Hepatocyte (in vitro differentiated cells): ENCODE measurements around the gene CSNK1D. TPM values are rescaled to one million over a fixed set of nuclear protein-coding genes. Genes with fewer than 3 reads are reported as not detected.

Experiments
- DNase-seq: peaks from one replicate; pipeline ENCODE4 v3.0.0-alpha.2; 2016; ENCODE audit warnings: low spot score
- H2AFZ ChIP-seq: fragments of 200-600 bp; sonication (generic); 2 replicates; pipeline ENCODE4 v1.6.0; 2016; ENCODE audit warnings: antibody characterized with exemption, mild to moderate bottlenecking
- H3K27ac ChIP-seq: fragments of 200-600 bp; sonication (generic); 2 replicates; pipeline ENCODE4 v1.5.1; 2016; ENCODE audit warnings: mild to moderate bottlenecking
- H3K27me3 ChIP-seq: fragments of 200-600 bp; sonication (generic); 2 replicates; pipeline ENCODE4 v1.6.1; 2016
- H3K36me3 ChIP-seq: fragments of 200-600 bp; sonication (generic); replicated peaks from 2 replicates; pipeline ENCODE4 v1.5.1; 2016; ENCODE audit warnings: low read depth; ENCODE audit not compliant: insufficient read depth
- H3K4me1 ChIP-seq: fragments of 200-600 bp; sonication (generic); 2 replicates; pipeline ENCODE4 v1.5.1; 2016; ENCODE audit warnings: mild to moderate bottlenecking, moderate library complexity; ENCODE audit not compliant: insufficient read depth
- H3K4me2 ChIP-seq: fragments of 200-600 bp; sonication (generic); 2 replicates; pipeline ENCODE4 v1.6.0; 2016
- H3K4me3 ChIP-seq: fragments of 200-600 bp; sonication (generic); 2 replicates; pipeline ENCODE4 v1.5.1; 2016; ENCODE audit warnings: mild to moderate bottlenecking
- H3K79me2 ChIP-seq: fragments of 200-600 bp; sonication (generic); 2 replicates; pipeline ENCODE4 v1.6.0; 2017; ENCODE audit warnings: mild to moderate bottlenecking
- H3K9me2 ChIP-seq: fragments of 200-600 bp; sonication (generic); replicated peaks from 2 replicates; pipeline ENCODE4 v1.6.0; 2017; ENCODE audit warnings: mild to moderate bottlenecking; ENCODE audit not compliant: insufficient read depth
- H3K9me3 ChIP-seq: fragments of 200-600 bp; sonication (generic); 2 replicates; pipeline ENCODE4 v1.5.1; 2016; ENCODE audit warnings: low read depth, mild to moderate bottlenecking
- H4K20me1 ChIP-seq: fragments of 200-600 bp; sonication (generic); 2 replicates; pipeline ENCODE4 v1.6.0; 2016; ENCODE audit warnings: mild to moderate bottlenecking; ENCODE audit not compliant: insufficient read depth, poor library complexity, severe bottlenecking
- CTCF ChIP-seq: fragments of 200-600 bp; sonication (generic); IDR thresholded peaks from 2 replicates; pipeline ENCODE4 v1.5.1; 2016; ENCODE audit warnings: antibody characterized with exemption, mild to moderate bottlenecking; ENCODE audit not compliant: poor library complexity
- EZH2 ChIP-seq: fragments of 200-600 bp; sonication (generic); IDR thresholded peaks from 2 replicates; pipeline ENCODE4 v1.6.1; 2016; ENCODE audit warnings: antibody characterized with exemption, mild to moderate bottlenecking, borderline replicate concordance
- EZH2phosphoT487 ChIP-seq: fragments of 200-600 bp; sonication (generic); IDR thresholded peaks from one replicate; pipeline ENCODE4 v1.6.1; 2018; ENCODE audit warnings: antibody characterized with exemption, mild to moderate bottlenecking, low read depth, moderate library complexity; ENCODE audit not compliant: unreplicated experiment, severe bottlenecking
- WGBS: methylation state at CpG from one replicate; pipeline ENCODE4 v1.1.6; 2016; ENCODE audit warnings: low lambda C conversion rate; ENCODE audit errors: missing lambda C conversion rate; 5-methylcytosine and 5-hydroxymethylcytosine counted together
- polyA plus RNA-seq: library from polyadenylated mRNA; unstranded; fragments of >200 nt; fragmentation: Nextera tagmentation; extraction: Ambion mirVana; gene quantifications from 2 replicates; pipeline ENCODE4 v1.2.1, GENCODE V29; 2016
- total RNA-seq: library from RNA; depleted of rRNA; stranded (reverse); fragments of >200 nt; gene quantifications from 2 replicates; pipeline ENCODE4 v1.2.3, GENCODE V29; 2014

The CSNK1D gene
- total and polyA plus RNA-seq, 2 experiments from 2014 or later = 72.5 to 152 TPM

DNA sequence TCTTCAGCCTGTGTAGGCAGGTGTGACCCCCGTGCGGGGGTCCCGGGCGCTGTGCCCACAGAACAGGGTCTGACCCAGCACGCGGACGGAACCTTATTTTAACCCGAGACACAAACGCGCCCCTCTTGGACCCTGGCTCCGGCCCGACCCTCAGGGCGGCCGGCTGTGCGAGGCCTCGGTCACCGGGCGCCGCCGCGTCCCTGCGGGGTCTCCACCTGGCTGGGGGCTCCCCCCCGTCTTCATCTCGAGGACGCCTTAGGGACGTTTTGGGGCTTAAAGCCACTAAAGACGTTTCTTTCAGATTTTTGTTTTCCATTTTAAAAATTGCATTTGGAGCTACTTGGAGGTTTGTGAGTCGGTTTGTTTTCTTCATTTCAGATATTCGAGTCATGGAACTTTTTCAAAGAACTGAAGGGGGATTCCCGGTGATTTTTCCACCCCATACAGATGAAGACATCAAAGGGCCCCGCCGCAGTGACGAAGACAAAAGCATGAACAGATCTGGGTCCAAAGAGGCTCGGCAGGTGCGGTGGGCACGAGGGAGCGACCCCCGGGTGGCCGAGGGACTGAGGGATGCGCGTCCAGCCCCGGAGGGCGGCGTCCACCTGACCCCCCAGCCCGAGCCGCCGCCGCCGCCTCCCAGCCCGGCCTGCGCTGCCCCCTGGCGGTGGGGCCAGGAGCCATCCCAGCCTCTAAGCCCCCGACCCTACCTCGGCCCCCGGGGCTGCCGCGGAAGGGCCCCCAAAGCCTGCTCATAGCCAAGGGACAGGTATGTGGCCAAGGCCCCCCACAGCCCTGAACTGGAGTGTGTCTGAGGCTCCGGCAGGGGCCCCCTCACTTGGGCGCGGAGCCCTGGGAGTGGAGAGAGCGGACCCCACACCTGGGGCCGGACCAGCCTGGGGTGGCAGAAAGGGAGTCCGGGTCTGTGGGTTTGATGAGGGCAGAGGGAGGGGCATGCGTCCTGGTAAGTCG, 47.7 kb upstream of the CSNK1D start:
- no peaks in the 10 kb centered on the region for H3K36me3 ChIP-seq

GRCh38 chr17:82320140-82320840, 46.8 kb upstream of the CSNK1D start:
- Histone ChIP-seq H4K20me1 (no peaks in the 10 kb centered on the region), H3K9me3 (no peaks in the 10 kb centered on the region), H3K79me2 (no peaks in the 10 kb centered on the region), H3K9me2 (no peaks in the 10 kb centered on the region), H3K27ac (no peak overlapping the region), H3K4me2 (no peak overlapping the region), H3K27me3 (no peaks in the 10 kb centered on the region), H3K4me3 (no peak overlapping the region), H2AFZ (no peak overlapping the region), H3K36me3 (no peaks in the 10 kb centered on the region), H3K4me1 (peaks cover 3% of the 10 kb centered on the region)
- TF ChIP-seq CTCF = no peak
- TF ChIP-seq EZH2phosphoT487 = no peak
- no peak for TF ChIP-seq EZH2
- no peak for DNase-seq
- 79% methylated on average over 20 of the region's 26 CpGs for WGBS

More for the DNA sequence above, 47.7 kb upstream of the CSNK1D start:
- Histone ChIP-seq H3K9me3 (no peaks in the 10 kb centered on the region), H3K27me3 (no peaks in the 10 kb centered on the region), H3K4me1 (no peaks in the 10 kb centered on the region), H4K20me1 (no peaks in the 10 kb centered on the region), H3K27ac (no peak overlapping the region), H2AFZ (no peak overlapping the region), H3K4me2 (peak overlapping the region; percentile 60), H3K79me2 (no peaks in the 10 kb centered on the region), H3K9me2 (no peaks in the 10 kb centered on the region), H3K4me3 (no peak overlapping the region)
- 70% methylated on average over 53 of the region's 65 CpGs for WGBS
- TF ChIP-seq CTCF (peak; percentile 70), EZH2phosphoT487 (no peak)
- no peak for DNase-seq

GRCh38 chr17:82319619-82320062, 46.1 kb upstream of the CSNK1D start:
- Histone ChIP-seq H2AFZ (no peak overlapping the region), H3K4me3 (no peak overlapping the region)

More at GRCh38 chr17:82319619-82320062, 46.1 kb upstream of the CSNK1D start:
- no peak for DNase-seq
- H3K9me2 ChIP-seq = no peaks in the 10 kb centered on the region
- H3K27me3 ChIP-seq = no peaks in the 10 kb centered on the region
- peaks cover 3% of the 10 kb centered on the region for H3K4me1 ChIP-seq
- no peaks in the 10 kb centered on the region for H3K79me2 ChIP-seq
- no peaks in the 10 kb centered on the region for H3K9me3 ChIP-seq
- H4K20me1 ChIP-seq = no peaks in the 10 kb centered on the region
- H3K4me2 ChIP-seq = no peak overlapping the region
- TF ChIP-seq EZH2phosphoT487 (no peak), CTCF (no peak), EZH2 (no peak)
- H3K36me3 ChIP-seq = no peaks in the 10 kb centered on the region
- WGBS = 95% methylated on average over 23 of the region's 35 CpGs
- no peak overlapping the region for H3K27ac ChIP-seq
